ENCODE results near the gene MARCHF6.
"Not testable (repeated sequence)": the region's sequence is repeated elsewhere in the genome, so short reads cannot be mapped to it uniquely, and the experiment has no call there.

Gene MARCHF6

DNA sequence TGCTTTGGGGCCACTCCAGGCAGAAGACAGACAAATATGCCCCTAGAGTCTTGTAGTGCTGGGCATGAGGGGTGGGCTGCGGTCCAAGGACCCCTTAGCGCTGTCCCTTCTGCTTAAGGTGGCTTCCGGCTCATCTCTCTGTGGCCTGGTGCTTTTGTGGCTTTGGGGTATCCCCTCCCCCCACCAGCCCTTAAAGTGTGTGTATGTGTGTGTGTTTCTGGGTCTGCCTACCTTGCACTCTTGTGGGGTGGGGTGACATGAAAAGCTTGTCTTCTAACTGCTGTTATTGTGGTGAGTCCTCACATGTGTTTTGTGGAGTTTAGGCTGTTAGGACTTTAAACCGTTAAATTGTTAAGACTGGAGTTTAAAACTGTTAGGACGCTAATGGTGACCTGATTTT, 23.6 kb downstream of the MARCHF6 start:
- DNase-seq, result no peak

DNA sequence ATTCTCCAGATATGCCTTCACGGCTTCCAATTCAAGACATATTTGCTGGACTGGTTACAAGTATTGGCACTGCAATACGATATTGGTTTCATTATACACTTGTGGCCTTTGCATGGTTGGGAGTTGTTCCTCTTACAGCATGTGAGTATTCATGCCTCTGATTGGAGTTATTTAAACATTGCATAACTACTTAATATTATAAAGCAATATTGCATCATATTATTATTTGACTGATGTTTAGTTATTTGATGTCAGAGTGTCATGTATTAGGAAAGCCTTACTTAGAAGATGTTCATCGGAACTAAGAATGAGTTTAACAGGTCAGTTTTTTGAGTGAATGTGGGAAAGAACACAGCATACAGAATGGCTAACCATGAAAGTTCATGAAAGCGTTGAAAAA, 28.3 kb downstream of the MARCHF6 start:
- no peak for DNase-seq

DNA sequence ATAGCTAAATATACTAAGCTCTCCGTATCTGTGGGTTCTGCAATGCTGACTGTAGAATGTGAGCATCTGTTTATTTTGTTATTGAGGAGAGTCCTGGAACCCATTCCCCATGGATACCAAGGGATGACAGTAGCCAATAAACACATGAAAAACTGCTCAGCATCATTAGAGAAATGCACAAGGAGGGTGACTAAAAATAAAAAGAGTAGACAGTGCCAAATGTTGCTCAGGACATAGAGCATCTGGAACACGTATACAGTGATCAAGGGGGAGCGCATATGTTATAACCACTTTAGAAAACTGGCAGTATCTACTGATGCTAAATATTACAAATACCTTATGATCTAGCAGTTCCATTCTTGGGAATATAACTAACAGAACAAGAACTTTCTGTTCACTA, 31.0 kb downstream of the MARCHF6 start:
- no peak for DNase-seq

DNA sequence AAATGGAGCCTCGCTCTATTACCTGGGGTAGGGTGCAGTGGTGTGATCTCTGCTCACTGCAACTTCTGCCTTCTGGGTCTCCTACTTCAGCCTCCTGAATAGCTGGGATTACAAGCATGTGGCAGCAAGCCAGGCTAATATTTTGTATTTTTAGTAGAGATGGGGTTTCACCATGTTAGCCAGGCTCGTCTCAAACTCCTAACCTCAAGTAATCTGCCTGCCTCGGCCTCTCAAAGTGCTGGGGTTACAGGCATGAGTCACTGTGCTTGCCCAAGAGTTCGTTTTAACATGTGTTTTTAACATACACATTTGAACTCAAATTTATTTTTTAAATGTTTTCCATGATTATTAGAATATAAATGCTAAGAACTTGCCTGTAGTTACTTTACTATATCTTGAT, 34.2 kb downstream of the MARCHF6 start:
- DNase-seq, result no peak

DNA sequence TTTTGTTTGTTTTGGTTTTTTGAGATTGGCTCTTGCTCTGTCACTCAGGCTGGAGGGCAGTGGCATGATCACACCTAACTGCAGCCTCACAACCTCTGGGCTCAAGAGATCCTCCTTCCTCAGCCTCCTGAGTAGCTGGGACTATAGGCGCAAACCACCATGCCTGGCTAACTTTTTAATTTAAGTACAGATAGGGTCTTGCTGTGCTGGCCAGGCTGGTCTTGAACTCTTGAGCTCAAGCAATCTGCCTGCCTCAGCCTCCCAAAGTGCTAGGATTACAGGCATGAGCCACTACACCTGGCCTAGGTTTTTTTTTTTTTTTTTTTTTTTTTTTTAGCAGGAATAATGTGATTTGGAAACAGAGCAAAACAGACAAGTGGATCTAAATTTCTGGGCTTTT, 37.6 kb downstream of the MARCHF6 start:
- no peak for DNase-seq

DNA sequence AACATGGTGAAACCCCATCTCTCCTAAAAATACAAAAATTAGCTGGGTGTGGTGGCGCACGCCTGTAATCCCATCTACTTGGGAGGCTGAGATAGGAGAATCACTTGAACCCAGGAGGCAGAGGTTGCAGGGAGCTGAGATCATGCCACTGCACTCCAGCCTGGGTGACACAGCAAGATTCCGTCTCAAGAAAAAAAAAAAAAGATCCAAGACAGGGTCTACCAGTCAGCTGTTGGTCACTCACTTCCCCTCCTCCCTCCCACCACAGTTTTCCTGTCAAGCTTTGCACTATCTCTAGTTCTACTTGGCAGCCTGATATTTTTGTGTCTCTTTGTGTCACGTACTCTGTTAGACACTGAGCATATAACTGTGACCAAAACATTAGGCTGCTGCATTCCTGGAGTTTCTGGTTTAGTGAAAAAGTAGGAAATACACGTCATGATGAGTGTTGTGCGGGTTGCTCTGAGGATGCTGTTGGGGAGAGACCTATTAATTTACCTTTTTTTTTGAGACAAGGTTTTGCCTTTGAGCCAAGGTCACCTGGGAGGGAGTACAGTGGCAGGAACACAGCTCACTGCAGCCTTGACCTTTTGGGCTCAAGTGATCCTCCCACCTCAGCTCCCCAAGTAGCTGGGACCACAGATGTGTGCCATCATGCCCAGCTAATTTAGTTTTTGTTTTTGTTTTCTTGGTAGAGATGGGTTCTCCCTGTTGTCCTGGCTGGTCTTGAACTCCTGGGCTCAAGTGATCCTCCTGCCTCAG, 39.3 kb downstream of the MARCHF6 start:
- DNase-seq, result not testable (repeated sequence)

DNA sequence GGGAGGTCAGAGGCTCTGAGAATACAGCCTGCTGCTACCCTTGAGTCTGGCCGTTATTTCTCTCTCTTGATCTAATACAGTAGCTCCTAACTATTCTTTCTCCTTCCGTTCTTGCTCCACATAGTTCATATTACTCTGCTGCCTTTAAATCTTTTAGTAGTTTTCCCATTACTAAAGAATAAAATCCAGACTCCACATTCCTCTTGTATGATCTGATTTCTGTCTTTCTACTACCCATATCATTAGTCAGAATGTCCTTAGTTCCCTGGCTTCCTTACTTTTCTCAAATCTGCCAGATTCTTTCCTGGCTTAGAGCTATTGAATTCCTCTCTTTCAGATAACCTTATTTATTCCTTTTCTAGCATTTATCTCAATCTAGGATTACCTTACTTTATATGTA, 40.0 kb downstream of the MARCHF6 start:
- no peak for DNase-seq

DNA sequence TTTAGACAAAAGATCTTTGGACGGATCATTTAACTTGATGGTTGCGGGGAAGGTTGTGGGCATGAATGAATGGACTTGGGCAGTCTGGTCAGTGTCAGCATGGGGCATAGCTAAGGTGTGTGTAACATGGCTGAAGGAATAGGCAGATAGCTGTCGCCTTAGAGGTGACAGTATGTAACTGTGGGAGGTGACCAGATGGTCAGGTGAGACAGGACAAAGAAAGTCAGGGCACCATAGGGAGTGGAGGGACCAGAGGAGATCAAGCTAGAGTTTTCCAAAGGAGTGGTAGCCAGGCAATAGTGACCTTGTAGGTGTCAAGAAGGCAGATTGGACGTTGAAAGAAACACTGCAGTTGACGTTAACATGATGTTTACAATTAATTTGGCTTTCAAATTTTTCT, 43.1 kb downstream of the MARCHF6 start:
- DNase-seq, result no peak

DNA sequence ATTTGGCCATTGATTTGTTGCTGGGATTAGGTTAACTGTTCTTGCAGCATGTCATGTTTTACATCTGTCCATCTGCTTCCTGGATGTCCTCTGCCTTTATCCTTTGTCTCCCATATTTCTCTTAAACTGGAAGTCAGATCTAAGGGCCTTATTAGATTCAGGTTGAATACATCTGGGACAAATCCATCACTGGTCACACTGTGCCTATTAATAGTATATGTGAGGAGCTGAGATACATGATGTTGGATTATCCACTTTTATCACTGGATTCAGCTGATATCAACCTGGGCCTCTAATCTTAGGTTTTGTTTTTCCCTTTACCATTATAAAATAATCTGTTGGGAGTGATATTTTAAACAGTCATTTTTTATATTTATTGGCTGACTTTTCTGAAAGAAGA, 46.3 kb downstream of the MARCHF6 start:
- no peak for DNase-seq

DNA sequence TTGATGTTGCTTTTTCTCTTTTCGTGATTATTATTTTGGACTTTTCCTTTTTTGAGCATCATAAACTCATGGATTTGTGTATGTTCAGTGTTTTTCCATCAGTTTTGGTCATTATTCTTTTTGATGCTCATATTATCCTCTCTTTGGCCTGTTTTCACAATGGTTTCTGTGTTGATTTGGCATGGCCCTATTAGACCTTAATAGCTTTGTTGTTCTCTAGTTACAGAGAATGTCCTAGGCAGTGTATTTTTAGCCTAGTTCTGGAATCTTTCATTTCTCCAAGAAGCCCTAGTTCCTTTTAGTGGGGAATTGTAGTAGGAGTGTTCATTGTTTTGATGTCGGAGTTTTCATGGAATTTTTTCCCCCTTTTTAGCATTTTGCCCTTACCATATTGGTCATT, 46.9 kb downstream of the MARCHF6 start:
- no peak for DNase-seq

DNA sequence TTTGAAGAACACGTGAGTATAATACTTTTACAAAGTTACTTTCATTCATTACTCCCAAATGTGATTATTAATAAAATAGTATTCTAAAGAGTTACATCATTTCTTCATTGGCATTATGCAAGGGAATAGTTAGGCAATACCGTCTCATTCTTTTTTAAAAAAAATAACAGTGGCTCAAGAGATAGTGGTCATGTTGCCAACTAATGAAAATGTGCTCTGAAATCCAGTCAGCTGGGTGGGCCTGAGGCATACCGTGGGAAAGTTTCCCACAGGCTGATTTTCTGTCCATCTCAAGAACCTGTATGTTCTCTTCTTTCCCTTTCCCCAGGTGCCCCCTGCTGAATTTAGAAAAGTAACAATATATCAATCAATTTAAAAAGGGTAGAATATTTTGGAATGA, 47.3 kb downstream of the MARCHF6 start:
- DNase-seq, result no peak

DNA sequence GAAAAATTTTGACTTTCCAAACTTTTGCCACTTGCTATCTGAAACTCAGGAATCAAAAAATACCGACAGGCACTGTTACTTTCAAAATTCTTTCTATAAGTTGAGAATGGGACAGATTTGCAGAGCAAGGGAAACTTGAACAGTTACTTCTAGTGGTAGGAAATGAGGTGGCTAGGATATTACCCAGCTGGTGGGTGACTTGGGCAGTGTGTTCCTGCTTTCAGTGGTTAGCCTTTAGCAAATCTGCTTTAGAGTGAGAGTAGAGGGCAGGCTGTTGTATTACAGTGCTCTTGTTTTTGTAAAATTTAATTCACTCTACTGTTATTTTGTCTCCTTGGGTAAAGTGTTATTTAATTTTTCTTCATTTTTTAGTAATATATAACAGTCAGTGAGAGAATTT, 48.0 kb downstream of the MARCHF6 start:
- no peak for DNase-seq
